ENCODE measurements around the gene SHANK2.

Gene SHANK2

GRCh38 chr11:71251151-71251721 is 1.1 kb downstream of the SHANK2 start:
- TF ChIP-seq EZH2phosphoT487 (IDR thresholded peaks at IDR 0.05; ENCODE audit: low read length) (no peak), EZH2 (optimal IDR thresholded peaks at IDR 0.05; ENCODE audit: low read depth, low read length) (no peak), CTCF (IDR thresholded peaks at IDR 0.05; ENCODE audit: low read length) (no peak)
- Histone ChIP-seq H3K36me3 (replicated peaks; ENCODE audit: insufficient read depth, low read length) (no peaks in the 10 kb centered on the region), H3K9me3 (replicated peaks; ENCODE audit: insufficient read depth, low read length) (no peaks in the 10 kb centered on the region), H3K9ac (ENCODE audit: low read length) (no peak overlapping the region), H3K4me2 (ENCODE audit: low read depth, low read length) (no peak overlapping the region), H3K27me3 (replicated peaks; ENCODE audit: insufficient read depth, low read length) (peaks cover 92% of the 10 kb centered on the region), H3K4me3 (ENCODE audit: low read length) (no peak overlapping the region), H3F3A (ENCODE audit: insufficient read depth, low read length) (no peaks in the 10 kb centered on the region), H3K9me2 (replicated peaks; ENCODE audit: insufficient read depth, low read length) (no peaks in the 10 kb centered on the region), H4K20me1 (ENCODE audit: insufficient read depth, low read length) (no peaks in the 10 kb centered on the region), H3K4me1 (ENCODE audit: low read length) (no peaks in the 10 kb centered on the region), H2AFZ (ENCODE audit: low read length) (no peak overlapping the region), H3K79me2 (ENCODE audit: low read length) (no peaks in the 10 kb centered on the region), H3K27ac (ENCODE audit: low read length) (no peak overlapping the region)
- no peak for DNase-seq

GRCh38 chr11:71250523-71251150 is 1.7 kb downstream of the SHANK2 start:
- no peak overlapping the region for H3K9ac ChIP-seq (ENCODE audit: low read length)
- no peak overlapping the region for H3K27ac ChIP-seq (ENCODE audit: low read length)

GRCh38 chr11:71249301-71249700 is 3.1 kb downstream of the SHANK2 start:
- H2AFZ ChIP-seq (ENCODE audit: low read length): no peak overlapping the region
- peaks cover 92% of the 10 kb centered on the region for H3K27me3 ChIP-seq (replicated peaks; ENCODE audit: insufficient read depth, low read length)
- H4K20me1 ChIP-seq (ENCODE audit: insufficient read depth, low read length): no peaks in the 10 kb centered on the region
- TF ChIP-seq EZH2phosphoT487 (IDR thresholded peaks at IDR 0.05; ENCODE audit: low read length): no peak
- no peak for TF ChIP-seq CTCF (IDR thresholded peaks at IDR 0.05; ENCODE audit: low read length)
- no peak for TF ChIP-seq EZH2 (optimal IDR thresholded peaks at IDR 0.05; ENCODE audit: low read depth, low read length)
- no peaks in the 10 kb centered on the region for H3K9me3 ChIP-seq (replicated peaks; ENCODE audit: insufficient read depth, low read length)
- H3K4me3 ChIP-seq (ENCODE audit: low read length): no peak overlapping the region
- H3K9me2 ChIP-seq (replicated peaks; ENCODE audit: insufficient read depth, low read length): no peaks in the 10 kb centered on the region
- H3K27ac ChIP-seq (ENCODE audit: low read length): no peak overlapping the region
- no peaks in the 10 kb centered on the region for H3K36me3 ChIP-seq (replicated peaks; ENCODE audit: insufficient read depth, low read length)
- no peaks in the 10 kb centered on the region for H3F3A ChIP-seq (ENCODE audit: insufficient read depth, low read length)
- no peak for DNase-seq
- H3K4me1 ChIP-seq (ENCODE audit: low read length): no peaks in the 10 kb centered on the region
- no peaks in the 10 kb centered on the region for H3K79me2 ChIP-seq (ENCODE audit: low read length)
- H3K9ac ChIP-seq (ENCODE audit: low read length): no peak overlapping the region
- H3K4me2 ChIP-seq (ENCODE audit: low read depth, low read length): no peak overlapping the region

More at GRCh38 chr11:71250523-71251150, 1.7 kb downstream of the SHANK2 start:
- H3K4me2 ChIP-seq (ENCODE audit: low read depth, low read length): no peak overlapping the region
- H3K9me2 ChIP-seq (replicated peaks; ENCODE audit: insufficient read depth, low read length): no peaks in the 10 kb centered on the region
- no peaks in the 10 kb centered on the region for H3F3A ChIP-seq (ENCODE audit: insufficient read depth, low read length)
- H3K27me3 ChIP-seq (replicated peaks; ENCODE audit: insufficient read depth, low read length): peaks cover 92% of the 10 kb centered on the region
- TF ChIP-seq CTCF (IDR thresholded peaks at IDR 0.05; ENCODE audit: low read length) (no peak), EZH2phosphoT487 (IDR thresholded peaks at IDR 0.05; ENCODE audit: low read length) (no peak), EZH2 (optimal IDR thresholded peaks at IDR 0.05; ENCODE audit: low read depth, low read length) (no peak)
- H3K79me2 ChIP-seq (ENCODE audit: low read length): no peaks in the 10 kb centered on the region
- H3K9me3 ChIP-seq (replicated peaks; ENCODE audit: insufficient read depth, low read length): no peaks in the 10 kb centered on the region
- H3K36me3 ChIP-seq (replicated peaks; ENCODE audit: insufficient read depth, low read length): no peaks in the 10 kb centered on the region
- H3K4me3 ChIP-seq (ENCODE audit: low read length): no peak overlapping the region
- no peaks in the 10 kb centered on the region for H3K4me1 ChIP-seq (ENCODE audit: low read length)
- no peaks in the 10 kb centered on the region for H4K20me1 ChIP-seq (ENCODE audit: insufficient read depth, low read length)
- H2AFZ ChIP-seq (ENCODE audit: low read length): no peak overlapping the region
- no peak for DNase-seq

Data from MM.1S (cell line).